ENCODE results near the gene SARS2. TPM values are rescaled to one million over a fixed set of nuclear protein-coding genes. Genes with fewer than 3 reads are reported as not detected.

Gene SARS2
- total and polyA plus RNA-seq, 2 donors from 2014 or later = 30.6 to 34.8 TPM

DNA sequence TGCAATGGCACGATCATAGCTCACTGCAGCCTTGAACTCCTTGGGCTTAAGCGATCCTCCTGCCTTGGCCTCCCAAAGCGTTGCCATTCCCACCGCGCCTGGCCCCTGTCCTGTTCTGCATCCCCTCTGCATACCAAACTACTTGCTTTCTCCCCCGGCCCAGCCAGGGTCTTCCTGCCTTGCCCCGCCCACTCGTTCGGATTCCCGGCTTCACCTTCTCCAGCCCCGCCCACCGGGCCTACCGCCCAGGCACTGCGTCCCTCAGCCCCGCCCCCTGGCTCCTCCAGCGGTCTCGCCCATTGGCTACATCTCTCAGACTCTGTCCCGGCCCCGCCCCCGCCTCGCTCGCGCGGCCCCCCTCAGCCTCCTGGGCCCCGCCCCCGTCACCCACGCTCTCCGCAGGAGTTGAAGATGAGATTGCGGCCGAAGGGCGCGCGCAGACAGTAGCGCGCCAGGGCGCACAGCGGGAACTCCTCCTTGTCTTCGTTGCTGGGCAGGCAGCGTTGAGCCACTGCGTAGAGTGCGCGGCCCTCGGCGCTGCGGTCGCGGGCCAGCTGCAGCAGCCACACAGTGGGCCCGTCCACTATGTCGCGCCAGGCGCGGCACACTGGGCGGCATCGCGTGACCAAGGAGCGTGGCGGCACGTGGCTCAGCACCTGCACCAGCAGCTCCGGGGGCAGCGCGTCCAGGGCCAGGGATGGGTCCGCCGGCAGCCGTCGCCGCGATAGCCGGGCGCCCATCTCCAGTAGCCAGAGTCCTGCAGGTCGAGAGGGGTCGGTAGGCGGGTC lies 19.2 kb upstream of the SARS2 start:
- Histone ChIP-seq H3K9me3 (ENCODE audit: control insufficient read depth in 2 of 3, insufficient read depth in 1 of 3, low read length in 3 of 3) (no peaks in the 10 kb centered on the region), H3K36me3 (ENCODE audit: control insufficient read depth in 2 of 3, insufficient read depth in 3 of 3, low read length in 3 of 3) (peaks cover 0 to 12% (median 4%) of the 10 kb centered on the region in 3 donors), H3K27ac (ENCODE audit: low read depth in 2 of 2, low read length in 2 of 2) (peak overlapping the region in 1 of 2 donors; percentile 17), H3K9ac (ENCODE audit: low read length in 3 of 3) (no peak overlapping the region), H3K4me3 (ENCODE audit: low read length in 3 of 3) (peak overlapping the region in 1 of 3 donors; percentile 48), H3K4me1 (ENCODE audit: control insufficient read depth in 2 of 3, insufficient read depth in 2 of 3, low read depth in 1 of 3, low read length in 3 of 3) (peaks cover 0 to 15% (median 15%) of the 10 kb centered on the region in 3 donors), H3K27me3 (ENCODE audit: control insufficient read depth, insufficient read depth, low read length) (no peaks in the 10 kb centered on the region)
- no peak for FAIRE-seq
- peak; percentile 93 to 97 (median 96) for DNase-seq
- intact Hi-C loops (cut with DNase I) = no loop called here
- TF ChIP-seq, protein P1, sequence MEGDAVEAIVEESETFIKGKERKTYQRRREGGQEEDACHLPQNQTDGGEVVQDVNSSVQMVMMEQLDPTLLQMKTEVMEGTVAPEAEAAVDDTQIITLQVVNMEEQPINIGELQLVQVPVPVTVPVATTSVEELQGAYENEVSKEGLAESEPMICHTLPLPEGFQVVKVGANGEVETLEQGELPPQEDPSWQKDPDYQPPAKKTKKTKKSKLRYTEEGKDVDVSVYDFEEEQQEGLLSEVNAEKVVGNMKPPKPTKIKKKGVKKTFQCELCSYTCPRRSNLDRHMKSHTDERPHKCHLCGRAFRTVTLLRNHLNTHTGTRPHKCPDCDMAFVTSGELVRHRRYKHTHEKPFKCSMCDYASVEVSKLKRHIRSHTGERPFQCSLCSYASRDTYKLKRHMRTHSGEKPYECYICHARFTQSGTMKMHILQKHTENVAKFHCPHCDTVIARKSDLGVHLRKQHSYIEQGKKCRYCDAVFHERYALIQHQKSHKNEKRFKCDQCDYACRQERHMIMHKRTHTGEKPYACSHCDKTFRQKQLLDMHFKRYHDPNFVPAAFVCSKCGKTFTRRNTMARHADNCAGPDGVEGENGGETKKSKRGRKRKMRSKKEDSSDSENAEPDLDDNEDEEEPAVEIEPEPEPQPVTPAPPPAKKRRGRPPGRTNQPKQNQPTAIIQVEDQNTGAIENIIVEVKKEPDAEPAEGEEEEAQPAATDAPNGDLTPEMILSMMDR (IDR thresholded peaks at IDR 0.05; ENCODE audit: borderline replicate concordance, extremely low read depth, insufficient read depth) = no peak

DNA sequence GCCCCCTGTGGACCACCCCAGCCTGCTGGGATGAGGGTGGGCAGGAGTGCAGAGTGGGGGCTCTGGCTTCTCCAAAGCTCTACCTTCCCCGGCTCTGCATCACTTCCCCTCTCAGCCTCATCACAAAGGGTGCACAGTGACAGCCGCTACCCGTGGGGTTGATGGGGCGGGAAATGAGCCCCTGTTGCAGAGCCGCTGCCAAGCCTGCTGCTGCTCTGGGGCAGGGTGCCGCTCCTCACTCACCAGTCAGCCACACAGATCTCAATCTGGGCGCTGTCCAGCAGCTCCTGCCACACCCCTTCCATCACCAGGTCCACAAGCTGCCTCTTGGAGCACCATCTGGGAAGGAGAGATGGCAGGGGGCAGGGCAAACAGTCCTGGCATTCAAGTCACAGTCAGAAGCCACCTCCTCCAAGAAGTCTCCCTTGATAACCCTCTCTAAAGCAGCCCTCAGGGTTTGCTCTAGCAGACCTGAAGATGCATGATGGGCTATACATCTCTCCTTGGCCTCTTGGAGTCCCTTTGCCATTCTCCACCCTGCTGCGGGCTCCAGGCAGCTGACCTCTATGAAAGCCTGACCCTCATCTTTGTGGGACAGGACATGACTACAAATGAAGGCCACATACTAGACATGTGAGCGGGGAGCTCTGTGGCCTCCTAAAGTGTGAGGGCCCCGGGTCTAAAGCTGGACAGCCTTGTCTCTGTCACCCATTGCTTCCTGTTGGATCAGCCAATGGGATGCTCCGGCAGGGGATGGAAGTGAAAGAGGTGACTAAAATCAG lies 15.9 kb upstream of the SARS2 start:
- Histone ChIP-seq H3K9me3 (ENCODE audit: control insufficient read depth in 2 of 3, insufficient read depth in 1 of 3, low read length in 3 of 3) (no peaks in the 10 kb centered on the region), H3K4me1 (ENCODE audit: control insufficient read depth in 2 of 3, insufficient read depth in 2 of 3, low read depth in 1 of 3, low read length in 3 of 3) (peaks cover 0 to 7% (median 7%) of the 10 kb centered on the region in 3 donors), H3K27me3 (ENCODE audit: control insufficient read depth, insufficient read depth, low read length) (no peaks in the 10 kb centered on the region), H3K27ac (ENCODE audit: low read depth in 2 of 2, low read length in 2 of 2) (no peak overlapping the region), H3K9ac (ENCODE audit: low read length in 3 of 3) (no peak overlapping the region), H3K36me3 (ENCODE audit: control insufficient read depth in 2 of 3, insufficient read depth in 3 of 3, low read length in 3 of 3) (peaks cover 3 to 16% (median 9%) of the 10 kb centered on the region in 3 donors), H3K4me3 (ENCODE audit: low read length in 3 of 3) (no peak overlapping the region)
- FAIRE-seq (no peak), DNase-seq (peak in 1 of 5 donors; percentile 31)
- intact Hi-C loops (cut with DNase I) = no loop called here
- TF ChIP-seq, protein P1 (IDR thresholded peaks at IDR 0.05; ENCODE audit: borderline replicate concordance, extremely low read depth, insufficient read depth) = no peak

DNA sequence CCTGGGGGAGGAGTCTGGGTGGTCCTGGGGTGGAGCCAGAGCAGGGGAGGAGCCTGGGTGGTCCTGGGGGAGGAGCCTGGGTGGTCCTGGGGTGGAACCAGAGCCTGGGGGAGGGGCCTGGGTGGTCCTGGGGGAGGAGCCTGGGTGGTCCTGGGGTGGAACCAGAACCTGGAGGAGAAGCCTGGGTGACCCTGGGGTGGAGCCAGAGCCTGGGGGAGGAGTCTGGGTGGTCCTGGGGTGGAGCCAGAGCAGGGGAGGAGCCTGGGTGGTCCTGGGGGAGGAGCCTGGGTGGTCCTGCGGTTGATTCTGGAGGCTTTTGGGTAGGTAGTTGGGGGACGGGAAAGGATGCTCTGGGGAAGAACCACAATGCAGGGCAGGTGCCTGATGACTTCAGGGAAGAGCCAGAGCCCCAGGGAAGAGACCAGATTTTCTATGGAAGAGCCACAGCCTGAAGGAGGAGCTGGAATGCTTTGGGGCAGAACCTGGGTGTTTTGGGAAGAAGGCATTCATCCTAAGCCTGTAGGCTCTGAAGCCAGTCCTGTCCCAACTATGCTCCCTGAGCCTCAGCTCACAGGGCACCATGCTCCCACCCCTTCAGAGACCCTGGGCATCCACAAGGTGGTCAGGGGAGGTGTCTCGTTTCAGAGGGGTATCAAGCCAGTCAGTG lies 15.1 kb upstream of the SARS2 start:
- no peak overlapping the region for H3K27ac ChIP-seq (ENCODE audit: low read depth in 2 of 2, low read length in 2 of 2)
- FAIRE-seq = no peak
- H3K9me3 ChIP-seq (ENCODE audit: control insufficient read depth in 2 of 3, insufficient read depth in 1 of 3, low read length in 3 of 3) = no peaks in the 10 kb centered on the region
- intact Hi-C loops (cut with DNase I) = no loop called here
- H3K9ac ChIP-seq (ENCODE audit: low read length in 3 of 3) = no peak overlapping the region
- peaks cover 3 to 16% (median 9%) of the 10 kb centered on the region in 3 donors for H3K36me3 ChIP-seq (ENCODE audit: control insufficient read depth in 2 of 3, insufficient read depth in 3 of 3, low read length in 3 of 3)
- DNase-seq = peak in 1 of 5 donors; percentile 51
- peaks cover 0 to 7% (median 6%) of the 10 kb centered on the region in 3 donors for H3K4me1 ChIP-seq (ENCODE audit: control insufficient read depth in 2 of 3, insufficient read depth in 2 of 3, low read depth in 1 of 3, low read length in 3 of 3)
- no peaks in the 10 kb centered on the region for H3K27me3 ChIP-seq (ENCODE audit: control insufficient read depth, insufficient read depth, low read length)
- TF ChIP-seq, protein P1 (IDR thresholded peaks at IDR 0.05; ENCODE audit: borderline replicate concordance, extremely low read depth, insufficient read depth) = no peak
- no peak overlapping the region for H3K4me3 ChIP-seq (ENCODE audit: low read length in 3 of 3)
